HG02840 (cell line): ENCODE data around the gene CCL22.
"Not testable (repeated sequence)": the region's sequence is repeated elsewhere in the genome, so short reads cannot be mapped to it uniquely, and the experiment has no call there.

Source experiments
- ATAC-seq: cut with Tn5 transposase; IDR thresholded peaks from one replicate; pipeline ENCODE4 v1.9.1; 2021; ENCODE audit warnings: mild to moderate bottlenecking, moderate library complexity, moderate number of reproducible peaks; ENCODE audit not compliant: unreplicated experiment, low FRiP score

Gene CCL22

GRCh38 chr16:57374067-57374534 is 15.5 kb downstream of the CCL22 start:
- ATAC-seq = no peak

GRCh38 chr16:57374925-57375465 is 16.4 kb downstream of the CCL22 start:
- ATAC-seq = not testable (repeated sequence)

- ATAC-seq = no peak
Observed at GRCh38 chr16:57376313-57376818, 17.8 kb downstream of the CCL22 start.

- ATAC-seq = peak; percentile 63
Observed at GRCh38 chr16:57377080-57377841, 18.7 kb downstream of the CCL22 start.

- no peak for ATAC-seq
Observed at GRCh38 chr16:57379579-57379978, 21.0 kb downstream of the CCL22 start.

- ATAC-seq = no peak
Observed at GRCh38 chr16:57380671-57381462, 22.3 kb downstream of the CCL22 start.

- no peak for ATAC-seq
Observed at GRCh38 chr16:57381791-57382534, 23.4 kb downstream of the CCL22 start.

GRCh38 chr16:57382535-57383275 is 24.1 kb downstream of the CCL22 start:
- no peak for ATAC-seq

GRCh38 chr16:57383276-57384247 is 25.0 kb downstream of the CCL22 start:
- ATAC-seq = no peak

GRCh38 chr16:57384248-57385070 is 25.9 kb downstream of the CCL22 start:
- no peak for ATAC-seq

- no peak for ATAC-seq
Observed at GRCh38 chr16:57385083-57385482, 26.5 kb downstream of the CCL22 start.

- ATAC-seq = no peak
Observed at GRCh38 chr16:57386381-57386951, 27.9 kb downstream of the CCL22 start.

- ATAC-seq = no peak
Observed at GRCh38 chr16:57387598-57388354, 29.2 kb downstream of the CCL22 start.

- ATAC-seq = no peak
Observed at GRCh38 chr16:57388359-57389086, 29.9 kb downstream of the CCL22 start.

- no peak for ATAC-seq
Observed at GRCh38 chr16:57389087-57389468, 30.5 kb downstream of the CCL22 start.

- ATAC-seq = no peak
Observed at GRCh38 chr16:57390636-57391295, 32.2 kb downstream of the CCL22 start.
